HG03575 (cell line): ENCODE measurements around the gene KLHDC10.
"Not testable (repeated sequence)": the region's sequence is repeated elsewhere in the genome, so short reads cannot be mapped to it uniquely, and the experiment has no call there.

ENCODE experiments used
- ATAC-seq: cut with Tn5 transposase; IDR thresholded peaks from one replicate; pipeline ENCODE4 v1.9.1; 2021; ENCODE audit not compliant: unreplicated experiment, insufficient number of reproducible peaks, low FRiP score; ENCODE audit errors: extremely low read depth

The KLHDC10 gene

DNA sequence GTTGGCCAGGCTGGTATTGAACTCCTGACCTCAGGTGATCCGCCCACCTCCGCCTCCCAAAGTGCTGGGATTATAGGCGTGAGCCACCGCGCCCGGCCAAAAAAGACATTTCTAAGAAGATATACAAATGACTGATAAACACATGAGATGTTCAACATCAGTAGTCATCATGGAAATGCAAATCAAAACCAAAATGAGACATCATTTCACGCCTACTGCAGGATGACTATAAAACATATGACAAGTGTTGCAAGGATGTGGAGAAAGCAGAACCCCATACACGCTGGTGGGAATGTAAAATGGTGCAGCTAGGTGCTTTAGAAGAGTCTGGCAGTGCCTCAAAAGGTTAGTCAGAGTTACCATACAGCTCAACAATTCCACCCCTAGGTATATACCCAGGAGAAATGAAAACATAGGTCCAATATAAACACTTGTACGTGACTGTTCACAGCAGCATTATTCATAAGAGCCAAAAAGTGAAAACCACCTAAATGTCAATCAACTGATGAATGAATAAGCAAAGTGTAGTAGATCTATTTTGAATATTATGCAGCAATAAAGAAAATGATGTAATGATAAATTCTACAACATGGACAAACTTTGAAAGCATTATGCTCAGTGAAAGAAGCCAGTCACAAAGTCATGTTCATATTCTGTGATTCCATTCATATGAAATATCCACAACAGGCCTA, 110.4 kb downstream of the KLHDC10 start:
- no peak for ATAC-seq

DNA sequence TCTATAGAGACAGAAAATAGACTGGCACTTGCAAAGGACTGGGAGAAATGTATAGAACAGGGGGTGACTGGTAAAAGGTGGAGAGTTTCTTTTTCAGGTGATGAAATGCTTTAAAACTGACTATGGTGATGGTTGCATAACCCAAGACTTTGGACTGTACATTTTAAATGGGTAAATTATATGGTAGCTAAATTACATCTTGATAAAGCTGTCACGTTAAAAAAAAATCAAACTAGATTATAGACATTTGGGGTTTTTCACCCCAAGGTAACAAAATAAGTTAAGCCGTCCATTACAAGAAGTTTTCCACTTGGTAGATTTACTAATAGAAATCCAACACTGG, 110.9 kb downstream of the KLHDC10 start:
- ATAC-seq: no peak

- peak; percentile 66 for ATAC-seq
These were observed 112.7 kb downstream of the KLHDC10 start for GRCh38 chr7:130182990-130183389.

DNA sequence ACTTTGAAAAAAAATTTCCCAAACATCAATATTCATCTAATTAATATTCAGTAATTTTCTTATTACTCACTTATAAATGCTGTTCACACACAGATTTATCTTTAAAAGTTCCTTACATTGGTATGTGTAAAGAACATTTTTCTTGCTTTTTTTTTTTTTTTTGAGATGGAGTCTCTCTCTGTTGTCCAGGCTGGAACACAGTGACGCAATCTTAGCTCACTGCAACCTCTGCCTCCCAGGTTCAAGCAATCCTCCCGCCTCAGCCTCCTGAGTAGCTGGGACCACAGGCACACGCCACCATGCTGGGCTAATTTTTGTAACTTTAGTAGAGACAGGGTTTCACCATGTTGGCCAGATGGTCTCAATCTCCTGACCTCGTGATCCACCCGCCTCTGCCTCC, 114.0 kb downstream of the KLHDC10 start:
- not testable (repeated sequence) for ATAC-seq
